NB4 (cell line): Measurements from ENCODE around the gene KCNQ5.
A peak's percentile ranks its signal among the peaks of the same experiment; 100 is the strongest.

ENCODE experiments used
- DNase-seq: peaks from one replicate; pipeline ENCODE4 v3.0.0; 2010; ENCODE audit warnings: low read depth
- H3K4me3 ChIP-seq: one replicate; pipeline ENCODE4 v1.5.1; 2011; ENCODE audit warnings: mild to moderate bottlenecking, low read depth, low read length, moderate library complexity
- MAX ChIP-seq: IDR thresholded peaks from 2 replicates; pipeline ENCODE4 v1.6.1; 2011; ENCODE audit warnings: low read depth, low read length
- MYC ChIP-seq: IDR thresholded peaks from 2 replicates; pipeline ENCODE4 v1.6.1; 2011; ENCODE audit warnings: low read depth, low read length
- POLR2A ChIP-seq: IDR thresholded peaks from 2 replicates; pipeline ENCODE4 v1.6.1; 2011; ENCODE audit warnings: mild to moderate bottlenecking; ENCODE audit not compliant: insufficient read length; ENCODE audit errors: extremely low read depth
- TF ChIP-seq, protein P1 (sequence below): IDR thresholded peaks from one replicate; pipeline ENCODE4 v1.5.1; 2012; ENCODE audit warnings: low read depth, low read length

Gene KCNQ5

DNA sequence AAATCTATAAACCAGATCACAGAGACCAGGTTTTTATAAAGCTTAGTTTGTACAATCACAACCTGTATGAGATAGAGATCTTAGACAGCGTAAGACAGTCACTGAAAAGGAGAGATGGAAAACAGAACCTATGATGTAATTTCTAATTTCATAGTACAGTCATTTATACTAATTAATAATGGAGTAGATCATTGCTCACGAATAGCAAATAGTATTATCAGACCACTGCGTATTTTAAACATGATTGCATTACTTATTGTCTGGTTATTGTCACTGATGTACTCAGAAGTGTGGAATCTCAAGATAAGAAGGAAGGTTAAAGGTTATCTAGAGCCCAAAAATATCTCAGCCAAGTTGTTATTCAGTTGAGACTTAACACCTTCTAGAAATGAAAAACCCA lies 487.8 kb downstream of the KCNQ5 start:
- H3K4me3 ChIP-seq = no peak overlapping the region
- TF ChIP-seq MAX = no peak
- TF ChIP-seq POLR2A = no peak
- TF ChIP-seq MYC = no peak
- TF ChIP-seq, protein P1, sequence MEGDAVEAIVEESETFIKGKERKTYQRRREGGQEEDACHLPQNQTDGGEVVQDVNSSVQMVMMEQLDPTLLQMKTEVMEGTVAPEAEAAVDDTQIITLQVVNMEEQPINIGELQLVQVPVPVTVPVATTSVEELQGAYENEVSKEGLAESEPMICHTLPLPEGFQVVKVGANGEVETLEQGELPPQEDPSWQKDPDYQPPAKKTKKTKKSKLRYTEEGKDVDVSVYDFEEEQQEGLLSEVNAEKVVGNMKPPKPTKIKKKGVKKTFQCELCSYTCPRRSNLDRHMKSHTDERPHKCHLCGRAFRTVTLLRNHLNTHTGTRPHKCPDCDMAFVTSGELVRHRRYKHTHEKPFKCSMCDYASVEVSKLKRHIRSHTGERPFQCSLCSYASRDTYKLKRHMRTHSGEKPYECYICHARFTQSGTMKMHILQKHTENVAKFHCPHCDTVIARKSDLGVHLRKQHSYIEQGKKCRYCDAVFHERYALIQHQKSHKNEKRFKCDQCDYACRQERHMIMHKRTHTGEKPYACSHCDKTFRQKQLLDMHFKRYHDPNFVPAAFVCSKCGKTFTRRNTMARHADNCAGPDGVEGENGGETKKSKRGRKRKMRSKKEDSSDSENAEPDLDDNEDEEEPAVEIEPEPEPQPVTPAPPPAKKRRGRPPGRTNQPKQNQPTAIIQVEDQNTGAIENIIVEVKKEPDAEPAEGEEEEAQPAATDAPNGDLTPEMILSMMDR = no peak
- DNase-seq = no peak

DNA sequence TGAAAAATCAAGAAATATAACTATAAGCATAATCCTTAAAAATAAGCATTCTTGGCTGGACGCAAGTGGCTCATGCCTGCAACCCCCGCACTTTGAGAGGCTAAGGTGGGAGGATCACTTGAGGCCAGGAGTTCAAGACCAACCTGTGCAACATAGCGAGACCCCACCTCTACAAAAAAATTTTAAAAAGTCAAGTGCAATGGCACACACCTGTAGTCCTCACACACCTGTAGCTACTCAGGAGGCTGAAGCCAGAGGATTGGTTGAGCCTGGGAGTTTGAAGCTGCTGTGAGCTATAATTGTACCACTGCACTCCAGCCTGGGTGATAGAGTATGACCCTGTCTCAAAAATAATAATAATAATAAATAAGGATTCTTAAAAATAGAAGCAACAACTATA lies 494.5 kb downstream of the KCNQ5 start:
- TF ChIP-seq MAX (no peak), POLR2A (no peak), MYC (no peak)
- TF ChIP-seq, protein P1 = no peak
- DNase-seq = no peak
- no peak overlapping the region for H3K4me3 ChIP-seq

GRCh38 chr6:73121421-73121993 lies 499.6 kb downstream of the KCNQ5 start:
- no peak for DNase-seq
- TF ChIP-seq MYC = no peak
- no peak for TF ChIP-seq MAX
- TF ChIP-seq POLR2A = no peak
- TF ChIP-seq, protein P1 = no peak

GRCh38 chr6:73123632-73124329 lies 501.9 kb downstream of the KCNQ5 start:
- H3K4me3 ChIP-seq = no peak overlapping the region
- no peak for DNase-seq
- no peak for TF ChIP-seq MAX
- TF ChIP-seq, protein P1 = no peak
- no peak for TF ChIP-seq MYC
- TF ChIP-seq POLR2A = no peak

More at GRCh38 chr6:73121421-73121993, 499.6 kb downstream of the KCNQ5 start:
- H3K4me3 ChIP-seq = no peak overlapping the region

- DNase-seq = peak; percentile 81
- TF ChIP-seq, protein P1 = peak; percentile 99
- TF ChIP-seq POLR2A = no peak
- H3K4me3 ChIP-seq = no peak overlapping the region
Measured at GRCh38 chr6:73129653-73130443, 508.0 kb downstream of the KCNQ5 start.
